NOMO-1 treated with dmso at 0.1 percent for 144 hours (cell line): ENCODE results near the gene RBMS1.
"Not testable (repeated sequence)": the region's sequence is repeated elsewhere in the genome, so short reads cannot be mapped to it uniquely, and the experiment has no call there.

ENCODE experiments used
- DNase-seq: peaks from one replicate; lab custom pipeline; 2025; ENCODE audit not compliant: unreplicated experiment; lab: John Stamatoyannopoulos, UW

The RBMS1 gene

DNA sequence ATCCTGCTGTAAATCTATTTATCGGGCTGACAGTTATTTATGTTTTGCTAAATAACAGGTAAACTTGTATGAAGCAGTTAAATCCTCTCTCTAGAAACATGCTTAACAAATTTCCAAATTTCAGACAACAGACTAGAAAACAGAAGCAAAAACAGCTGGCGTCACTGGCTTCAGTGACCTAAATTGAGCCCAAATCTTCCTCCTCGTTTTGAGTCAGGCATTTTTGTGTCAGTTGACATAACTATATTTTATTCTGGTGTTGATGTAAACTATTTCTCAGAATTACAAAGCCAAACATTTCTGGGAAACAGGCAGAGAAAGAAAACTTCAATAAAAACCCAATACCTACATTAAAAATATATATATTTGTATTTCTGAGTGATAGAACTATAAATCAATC lies 21.7 kb downstream of the RBMS1 start:
- no peak for DNase-seq

DNA sequence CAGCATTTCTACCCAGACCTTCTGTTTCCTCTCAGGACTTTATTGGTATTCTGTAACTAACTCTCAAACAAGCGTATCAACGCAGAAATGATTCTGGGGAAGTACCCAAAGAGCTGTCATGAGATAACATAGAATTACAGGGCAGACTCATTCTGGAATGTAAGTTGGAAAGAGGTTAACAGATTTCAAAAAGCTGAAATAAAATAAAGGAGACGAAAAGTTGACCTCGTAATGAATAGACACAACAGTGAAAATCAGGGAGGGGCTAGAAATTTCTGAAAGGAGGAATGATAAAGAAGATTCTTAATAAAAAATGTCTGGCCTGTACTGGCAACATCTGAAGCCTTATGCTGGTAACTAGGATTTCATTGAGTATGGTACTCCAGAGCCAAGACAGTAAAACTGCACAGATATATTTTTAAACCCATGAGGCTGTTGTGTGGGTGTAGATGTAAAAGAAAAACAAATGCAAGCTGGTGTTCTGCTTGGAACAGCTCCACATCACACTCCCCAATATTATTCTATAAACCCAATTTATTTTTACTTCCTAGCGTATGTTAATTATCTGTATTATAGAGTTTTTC lies 23.9 kb downstream of the RBMS1 start:
- no peak for DNase-seq

DNA sequence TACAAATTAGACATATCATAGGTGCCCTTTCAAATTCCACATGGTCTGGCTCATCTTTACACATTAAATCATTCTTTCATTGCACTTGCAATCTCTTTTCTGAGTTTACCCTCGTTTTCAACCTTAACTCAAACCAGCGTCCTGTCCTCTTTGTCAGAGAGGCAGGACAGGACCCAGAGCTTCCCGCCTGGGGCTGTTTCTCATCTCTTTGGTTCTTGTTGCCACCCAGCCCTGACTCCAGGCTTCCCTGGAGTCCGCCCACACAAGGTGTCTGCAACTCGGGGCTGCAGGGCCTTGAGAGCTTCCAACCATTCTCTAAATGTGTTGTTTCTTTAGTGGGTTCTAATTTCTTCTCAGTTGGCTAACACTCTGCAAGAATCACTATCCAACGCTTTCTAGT lies 24.4 kb downstream of the RBMS1 start:
- no peak for DNase-seq

DNA sequence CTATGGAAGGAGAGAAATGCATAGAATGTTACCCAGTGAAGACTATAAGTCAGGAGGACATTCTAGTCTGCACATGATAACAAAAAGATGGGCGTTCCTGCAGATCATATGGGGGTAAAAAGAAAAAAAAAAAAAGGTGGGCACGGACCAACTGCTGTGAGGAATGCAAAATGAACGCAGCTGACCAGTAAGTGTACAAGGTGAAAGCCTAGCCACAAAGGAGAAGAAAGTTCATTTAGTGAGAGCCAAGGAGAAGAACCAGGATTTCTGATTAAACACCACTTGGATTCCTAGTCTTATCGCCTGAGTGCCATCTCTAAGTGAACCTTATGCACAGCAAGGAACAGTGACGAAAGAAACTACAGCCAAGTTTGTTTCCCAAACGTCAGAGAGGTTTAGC lies 26.5 kb downstream of the RBMS1 start:
- DNase-seq, result no peak

DNA sequence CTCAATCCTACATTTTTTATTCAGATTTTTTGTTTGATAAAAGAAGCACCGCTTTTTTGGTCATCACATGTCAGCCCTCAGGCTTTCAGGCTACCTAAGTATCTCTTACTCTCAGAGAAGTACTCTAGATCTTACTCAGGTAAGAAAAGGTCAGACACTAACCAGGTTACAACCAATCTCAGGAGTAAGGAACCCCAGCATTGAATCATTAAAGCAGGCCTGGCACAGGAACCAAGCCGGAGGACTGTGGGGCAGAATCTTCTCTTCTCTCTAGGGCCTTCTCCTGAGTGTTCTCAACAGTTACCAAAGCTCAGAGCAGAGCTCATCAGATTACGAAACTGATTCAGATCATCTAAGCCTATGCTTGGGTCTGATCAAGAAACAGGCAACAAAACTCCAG lies 28.2 kb downstream of the RBMS1 start:
- DNase-seq, result no peak

DNA sequence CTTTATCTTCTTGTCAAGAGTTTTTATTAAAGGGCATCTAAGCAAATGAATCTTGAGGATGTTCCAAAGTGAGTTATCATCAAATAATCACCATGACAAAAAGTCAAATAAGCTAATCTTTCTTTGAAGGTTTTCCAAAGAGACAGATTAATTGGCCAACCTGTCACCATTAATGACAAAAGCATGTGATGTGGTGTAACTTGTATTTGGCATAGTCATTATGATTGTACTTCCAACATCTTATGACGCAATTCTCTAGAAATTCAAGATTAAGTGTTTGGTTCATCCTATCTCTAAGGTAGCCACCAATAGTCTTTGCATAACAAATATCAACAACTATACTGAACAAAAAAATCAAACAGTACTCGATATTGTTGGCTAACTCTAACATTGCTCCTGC lies 28.6 kb downstream of the RBMS1 start:
- no peak for DNase-seq

DNA sequence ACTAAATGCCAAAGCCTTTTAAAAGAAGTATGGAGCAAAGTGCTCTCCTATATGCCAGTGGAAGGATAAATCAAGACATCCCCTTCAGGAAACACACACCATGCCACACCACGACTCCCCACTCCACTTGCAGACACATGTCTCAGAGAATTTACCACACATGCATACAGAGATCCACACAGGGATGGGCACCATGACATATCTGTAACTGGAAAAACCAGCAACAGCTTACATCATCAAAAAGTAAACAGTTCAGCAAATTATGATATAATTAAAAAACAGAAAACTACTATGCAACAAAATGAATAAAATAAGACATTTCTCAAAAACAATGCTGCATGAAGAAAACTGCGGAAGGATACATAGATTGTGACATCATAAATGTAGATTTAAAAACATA lies 29.6 kb downstream of the RBMS1 start:
- no peak for DNase-seq

DNA sequence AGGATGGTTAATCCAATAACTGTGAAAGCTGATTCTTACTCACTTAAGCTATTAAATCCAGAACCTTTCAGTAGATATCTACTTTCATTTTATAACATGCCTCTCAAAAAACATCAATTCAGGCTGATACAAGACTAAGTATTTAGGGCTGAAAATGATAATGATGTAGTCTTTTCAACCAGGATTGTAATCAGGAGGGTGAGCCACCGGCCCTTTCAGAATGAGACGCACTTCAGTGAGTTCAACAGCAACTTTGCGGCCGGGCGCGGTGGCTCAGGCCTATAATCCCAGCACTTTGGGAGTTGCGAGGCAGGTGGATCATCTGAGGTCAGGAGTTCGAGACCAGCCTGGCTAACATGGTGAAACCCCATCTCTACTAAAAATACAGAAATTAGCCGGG lies 30.4 kb downstream of the RBMS1 start:
- no peak for DNase-seq

DNA sequence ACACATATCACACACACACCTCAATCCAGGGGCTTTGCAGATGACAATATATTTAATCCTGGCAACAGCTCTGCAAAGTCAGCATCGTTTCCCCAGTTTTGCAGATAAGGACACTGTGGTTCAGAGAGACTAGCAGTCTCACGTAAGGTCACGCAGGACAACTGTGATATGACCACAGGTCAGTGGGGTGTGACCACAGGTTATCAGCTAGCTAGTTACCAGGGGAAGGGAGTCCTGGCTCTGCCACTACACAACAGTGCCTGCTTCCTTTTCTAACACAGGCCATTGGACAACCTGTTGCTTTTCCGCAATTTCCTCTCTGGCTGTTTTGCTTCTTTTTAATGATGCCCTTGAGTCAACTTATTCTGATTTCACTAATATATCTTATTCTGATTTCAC lies 33.3 kb downstream of the RBMS1 start:
- DNase-seq, result no peak

DNA sequence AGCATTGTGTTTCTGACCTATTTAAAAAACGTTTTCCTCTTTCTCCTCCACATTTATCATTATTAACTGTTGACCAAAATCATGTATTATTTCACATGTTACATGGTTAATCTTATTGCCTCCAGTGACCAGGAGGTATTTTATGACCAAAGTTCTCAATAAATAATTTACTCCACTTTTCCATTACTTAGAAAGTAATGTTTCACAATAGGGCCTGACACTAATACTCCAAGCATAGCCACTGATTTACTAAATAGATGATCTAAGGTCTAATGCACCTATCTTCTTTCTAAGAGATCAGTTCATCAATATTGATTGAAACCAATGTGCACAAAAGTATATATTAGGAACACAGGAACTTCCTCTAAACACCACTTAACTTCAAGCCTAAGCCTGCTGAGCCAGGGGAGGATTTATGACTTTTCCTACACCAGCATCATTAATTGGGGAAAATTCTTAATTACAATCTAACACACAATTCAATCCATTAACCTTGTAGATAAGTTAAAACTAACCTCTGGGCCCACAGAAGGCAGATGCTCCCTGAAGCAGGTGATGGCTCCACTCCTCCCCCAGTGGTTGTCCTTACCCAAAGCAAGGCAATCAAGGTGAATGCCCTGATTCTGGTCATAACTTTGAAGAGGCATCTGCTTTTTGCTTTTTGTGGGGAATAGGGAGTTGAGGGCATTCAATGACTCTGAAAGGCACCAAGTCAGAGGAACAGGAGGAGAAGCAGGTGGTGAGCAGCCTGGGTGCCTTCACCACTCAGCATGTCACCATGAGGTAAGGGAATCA lies 33.9 kb downstream of the RBMS1 start:
- no peak for DNase-seq

DNA sequence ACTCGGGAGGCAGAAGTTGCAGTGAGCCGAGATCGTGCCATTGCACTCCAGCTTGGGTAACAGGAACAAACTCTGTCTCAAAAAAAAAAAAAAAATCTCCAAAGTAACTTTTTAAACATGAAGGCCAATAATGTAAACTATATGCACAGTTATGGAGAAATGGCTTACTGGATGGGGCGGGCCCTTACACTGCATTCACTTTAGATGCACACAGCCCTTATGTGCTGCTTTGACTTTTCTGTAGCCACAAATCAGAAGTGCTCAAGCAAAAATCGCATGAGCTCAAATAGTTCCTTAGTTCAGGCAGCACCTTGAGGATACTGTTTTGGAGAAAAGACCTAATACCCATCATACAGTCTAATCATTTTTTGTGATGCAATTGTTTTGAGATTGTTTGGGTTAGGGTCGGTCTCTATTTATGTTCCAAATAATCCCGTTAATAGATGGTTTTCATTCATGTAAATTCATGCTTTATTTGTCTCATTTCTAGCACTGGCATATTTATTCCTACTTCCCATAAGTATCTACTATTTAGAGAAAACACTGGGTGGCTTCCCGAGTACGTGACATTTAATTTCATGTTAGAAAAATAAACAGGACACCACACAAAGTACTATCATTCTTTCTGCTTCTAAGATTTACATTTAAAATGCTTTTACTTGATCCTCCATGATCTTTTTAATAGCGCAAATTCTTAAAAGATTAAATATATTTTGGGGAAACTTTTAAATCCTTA lies 34.7 kb downstream of the RBMS1 start:
- DNase-seq, result no peak

DNA sequence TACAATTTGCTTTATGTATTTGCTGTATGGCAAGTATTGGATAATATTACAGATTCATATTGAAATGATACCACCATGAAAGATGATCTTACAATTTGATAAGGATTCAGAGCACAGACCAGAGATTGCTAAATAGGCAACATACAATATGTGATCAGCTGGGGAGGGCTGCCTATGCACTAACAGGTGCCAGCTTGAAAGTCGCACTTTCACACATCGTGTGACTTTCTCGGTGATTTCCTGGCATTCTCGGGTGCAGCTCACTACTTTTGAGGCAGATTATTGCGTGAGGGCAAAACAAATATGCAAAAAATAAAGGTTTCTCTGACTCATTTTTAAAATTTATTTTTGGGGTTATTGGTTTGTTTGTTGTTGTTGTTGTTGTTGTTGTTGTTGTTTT lies 36.0 kb downstream of the RBMS1 start:
- DNase-seq, result no peak

DNA sequence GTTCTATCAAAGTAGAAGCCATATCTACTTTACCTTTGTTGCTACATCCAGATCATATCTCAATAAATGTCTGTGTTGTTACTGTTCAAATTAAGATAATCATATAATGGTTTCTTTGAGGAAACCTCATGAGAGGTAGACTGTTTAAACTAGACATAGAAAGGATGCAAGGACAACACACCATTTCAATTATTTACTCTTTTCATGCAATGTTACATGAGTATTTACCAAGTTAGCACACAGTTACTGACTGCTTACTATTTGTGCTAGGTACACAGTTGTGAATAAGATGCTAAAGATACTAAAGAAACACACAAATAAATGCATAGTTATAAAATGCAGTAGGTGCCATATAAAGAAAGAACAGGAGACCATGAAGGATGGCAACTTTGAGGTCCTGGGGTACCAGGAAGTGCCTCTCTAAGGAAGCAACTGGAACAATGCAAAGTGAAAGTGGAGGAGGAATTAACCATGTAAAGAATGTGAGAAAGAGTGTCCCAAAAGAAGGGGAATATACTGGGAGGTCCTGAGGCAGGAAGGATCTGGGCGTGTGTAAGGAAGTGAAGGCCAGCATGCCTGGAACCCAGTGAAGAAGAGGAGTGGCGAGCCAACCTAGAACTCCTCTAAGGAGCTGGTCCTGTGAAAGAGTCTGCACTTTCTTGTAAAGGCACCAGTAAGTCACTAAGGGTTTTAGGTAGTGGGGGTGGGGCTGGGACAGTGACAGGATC lies 39.4 kb downstream of the RBMS1 start:
- no peak for DNase-seq

DNA sequence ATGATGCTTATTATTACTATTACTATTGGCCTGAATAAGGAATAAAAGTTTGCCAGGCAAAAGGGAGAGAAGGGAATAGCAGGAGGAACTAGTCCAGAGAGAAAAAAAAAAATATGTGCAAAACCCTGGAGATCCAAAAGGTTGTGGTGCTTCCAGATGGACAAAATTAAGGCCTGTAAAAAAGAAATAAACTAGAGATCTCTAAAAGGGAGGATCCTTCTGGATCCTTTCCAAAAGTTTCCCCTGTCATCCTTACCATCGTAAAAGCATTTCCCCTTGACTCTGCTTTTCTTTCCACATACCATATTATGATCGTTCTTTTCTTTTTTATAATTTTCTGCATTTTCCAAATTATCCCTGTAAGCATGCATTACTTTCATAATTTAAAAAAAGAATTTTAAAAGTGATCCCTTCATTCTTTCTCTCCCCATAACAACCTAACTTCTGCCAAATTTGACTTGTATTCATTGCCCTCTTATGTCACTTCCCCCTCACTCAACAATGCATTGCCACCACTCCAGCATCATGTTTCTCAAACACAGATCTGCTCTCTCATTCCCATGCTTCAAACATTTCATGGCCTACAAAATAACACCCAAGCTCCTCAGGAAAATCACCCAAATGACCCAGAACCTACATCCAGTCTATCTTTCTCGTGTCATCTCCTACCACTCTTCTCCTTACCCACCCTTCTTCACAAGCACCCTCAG lies 40.3 kb downstream of the RBMS1 start:
- DNase-seq, result no peak

DNA sequence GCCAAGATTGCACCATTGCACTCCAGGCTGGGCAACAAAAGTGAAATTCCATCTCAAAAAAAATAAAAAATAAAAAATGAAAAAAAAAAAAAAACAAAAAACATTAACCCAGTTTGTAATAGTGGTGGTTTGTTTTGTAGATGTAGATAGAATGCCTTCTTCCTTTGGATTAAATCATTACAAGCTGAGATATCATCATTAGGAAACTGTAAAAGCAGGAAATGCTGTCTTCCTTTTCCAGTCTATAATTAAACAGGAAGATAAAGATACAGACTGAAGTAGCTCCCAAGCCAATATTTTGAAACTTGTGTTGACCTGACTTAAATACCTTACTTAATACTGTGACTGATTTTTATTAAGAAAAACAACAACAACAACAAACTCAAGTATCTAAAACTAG lies 43.1 kb downstream of the RBMS1 start:
- DNase-seq, result no peak

DNA sequence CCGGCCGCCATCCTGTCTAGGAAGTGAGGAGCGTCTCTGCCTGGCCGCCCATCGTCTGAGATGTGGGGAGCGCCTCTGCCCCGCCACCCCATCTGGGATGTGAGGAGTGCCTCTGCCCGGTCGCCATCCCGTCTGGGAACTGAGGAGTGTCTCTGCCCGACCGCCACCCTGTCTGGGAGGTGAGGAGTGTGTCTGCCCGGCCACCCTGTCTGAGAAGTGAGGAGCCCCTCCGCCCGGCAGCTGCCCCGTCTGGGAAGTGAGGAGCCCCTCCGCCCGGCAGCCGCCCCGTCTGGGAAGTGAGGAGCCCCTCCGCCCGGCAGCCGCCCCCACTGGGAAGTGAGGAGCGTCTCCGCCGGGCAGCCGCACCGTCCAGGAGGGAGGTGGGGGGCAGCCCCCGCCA lies 44.8 kb downstream of the RBMS1 start:
- not testable (repeated sequence) for DNase-seq

DNA sequence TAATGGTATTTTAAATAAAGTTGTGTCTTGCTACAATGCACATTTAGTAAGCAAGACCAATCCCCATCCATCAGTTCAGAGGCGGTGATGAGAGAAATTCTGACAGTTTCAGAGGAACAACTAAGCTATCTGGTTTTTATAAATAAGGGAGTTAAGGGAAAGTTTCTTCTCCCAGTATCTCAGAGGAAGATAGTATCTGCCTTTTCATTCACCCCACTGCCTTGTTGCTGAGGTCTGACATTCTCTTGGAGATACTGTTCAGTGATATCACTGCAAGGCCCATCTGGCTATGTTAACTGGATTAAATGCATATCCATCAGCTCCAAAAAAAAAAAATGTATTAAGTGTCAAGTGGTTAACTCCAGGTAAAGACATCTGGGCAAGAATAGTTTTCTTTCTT lies 47.9 kb downstream of the RBMS1 start:
- no peak for DNase-seq

DNA sequence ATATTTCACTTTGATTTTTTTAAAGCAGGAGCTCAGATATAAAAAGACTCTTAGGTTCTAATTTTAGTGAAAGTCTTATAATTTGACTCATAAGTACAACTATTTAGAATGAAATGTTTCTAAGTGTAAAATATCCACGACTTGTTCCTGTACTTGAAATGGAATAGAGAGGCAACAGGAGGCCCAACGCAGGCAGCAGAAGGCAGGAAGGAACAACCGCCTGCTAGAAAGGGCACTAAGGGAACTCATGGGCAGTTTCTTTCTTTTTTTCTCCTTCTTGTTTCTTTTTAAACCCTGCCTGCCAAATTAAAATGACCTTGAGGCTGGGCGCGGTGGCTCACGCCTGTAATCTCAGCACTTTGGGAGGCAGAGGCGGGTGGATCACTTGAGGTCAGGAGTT lies 51.0 kb downstream of the RBMS1 start:
- DNase-seq, result no peak

DNA sequence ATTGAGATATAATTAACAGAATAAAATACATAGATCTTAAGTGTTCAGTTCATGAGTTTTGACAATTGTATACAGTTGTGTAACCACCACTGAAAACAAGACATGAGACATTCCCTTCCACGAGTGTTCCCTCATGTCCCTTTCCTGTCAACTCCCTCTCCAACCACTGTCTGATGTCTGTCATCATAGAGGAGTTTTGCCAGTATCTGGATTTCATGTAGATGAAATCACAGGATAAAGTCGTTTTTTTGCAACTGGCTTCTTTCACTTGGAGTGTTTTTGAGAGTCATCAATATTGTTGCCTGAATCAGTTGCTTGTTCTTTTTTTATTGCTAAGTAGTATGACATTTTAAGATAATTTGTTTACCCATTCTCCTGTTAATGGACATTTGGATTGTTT lies 52.7 kb downstream of the RBMS1 start:
- DNase-seq, result no peak

DNA sequence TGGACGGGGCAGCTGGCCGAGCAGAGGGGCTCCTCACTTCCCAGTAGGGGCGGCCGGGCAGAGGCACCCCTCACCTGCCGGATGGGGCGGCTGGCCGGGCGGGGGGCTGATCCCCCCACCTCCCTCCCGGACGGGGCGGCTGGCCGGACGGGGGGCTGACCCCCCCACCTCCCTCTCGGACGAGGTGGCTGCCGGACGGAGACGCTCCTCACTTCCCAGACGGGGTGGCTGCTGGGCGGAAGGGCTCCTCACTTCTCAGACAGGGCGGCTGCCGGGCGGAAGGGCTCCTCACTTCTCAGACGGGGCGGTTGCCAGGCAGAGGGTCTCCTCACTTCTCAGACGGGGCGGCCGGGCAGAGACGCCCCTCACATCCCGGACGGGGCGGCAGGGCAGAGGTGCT lies 54.6 kb downstream of the RBMS1 start:
- DNase-seq, result not testable (repeated sequence)

DNA sequence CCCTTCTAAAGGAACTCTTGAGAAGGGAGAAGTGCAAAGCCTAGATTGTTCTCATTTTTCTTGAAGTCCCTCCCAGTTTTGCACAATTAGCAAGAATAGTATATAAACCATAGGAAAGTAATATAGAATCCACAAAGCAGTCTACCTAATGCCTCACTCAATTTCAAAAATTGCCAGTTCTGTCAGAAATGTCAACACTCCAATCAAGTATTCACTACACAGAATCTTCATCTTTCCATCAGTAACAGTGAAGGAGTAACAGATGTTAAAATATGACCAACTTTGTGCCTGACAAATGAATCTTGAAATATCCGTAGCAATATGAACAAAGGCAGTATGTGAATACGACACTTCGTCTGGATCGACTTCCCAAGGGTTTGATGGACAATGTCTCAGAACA lies 56.3 kb downstream of the RBMS1 start:
- DNase-seq, result no peak
